Dedifferentiated amniotic fluid mesenchymal stem cell (primary cell): ENCODE results near the gene MMEL1.
"Not testable (repeated sequence)": the region's sequence is repeated elsewhere in the genome, so short reads cannot be mapped to it uniquely, and the experiment has no call there.

Experiments
- DNase-seq: peaks from one replicate; pipeline ENCODE4 v3.0.0-alpha.2; 2016; ENCODE audit errors: extremely low spot score

MMEL1 gene

GRCh38 chr1:2590233-2591141 is 42.3 kb downstream of the MMEL1 start:
- no peak for DNase-seq

- DNase-seq, result no peak
Observed at GRCh38 chr1:2589431-2590232, 43.2 kb downstream of the MMEL1 start.

GRCh38 chr1:2588661-2589430 is 44.0 kb downstream of the MMEL1 start:
- no peak for DNase-seq

- DNase-seq, result no peak
Observed at GRCh38 chr1:2587860-2588571, 44.8 kb downstream of the MMEL1 start.

GRCh38 chr1:2587071-2587859 is 45.6 kb downstream of the MMEL1 start:
- no peak for DNase-seq

- DNase-seq, result peak; percentile 99
Observed at GRCh38 chr1:2586154-2587070, 46.4 kb downstream of the MMEL1 start, which contains the start of gene PRXL2B. Gene PRXL2B, plus strand, starts transcription at chr1:2586777. Its CDS starts 109 bp downstream, at chr1:2586886.

GRCh38 chr1:2585318-2586092 is 47.3 kb downstream of the MMEL1 start:
- DNase-seq, result no peak

GRCh38 chr1:2584686-2585317 is 48.0 kb downstream of the MMEL1 start:
- no peak for DNase-seq

GRCh38 chr1:2583871-2584351 is 48.9 kb downstream of the MMEL1 start:
- DNase-seq, result no peak

GRCh38 chr1:2583331-2583791 is 49.5 kb downstream of the MMEL1 start:
- no peak for DNase-seq

- DNase-seq, result no peak
Observed at GRCh38 chr1:2582391-2582790, 50.4 kb downstream of the MMEL1 start.

GRCh38 chr1:2580691-2581090 is 52.1 kb downstream of the MMEL1 start:
- DNase-seq, result no peak

- no peak for DNase-seq
Observed at GRCh38 chr1:2578758-2579118, 54.1 kb downstream of the MMEL1 start.

GRCh38 chr1:2577565-2578075 is 55.2 kb downstream of the MMEL1 start:
- not testable (repeated sequence) for DNase-seq

GRCh38 chr1:2575801-2576663 is 56.8 kb downstream of the MMEL1 start:
- no peak for DNase-seq

GRCh38 chr1:2574350-2574749 is 58.5 kb downstream of the MMEL1 start:
- no peak for DNase-seq
